Measurements from ENCODE around the gene DOCK4.

Gene DOCK4

GRCh38 chr7:112182749-112183148, 23.4 kb downstream of the DOCK4 start:
- H3F3A ChIP-seq (ENCODE audit: insufficient read depth): no peaks in the 10 kb centered on the region
- H3K36me3 ChIP-seq (ENCODE audit: low read length): no peaks in the 10 kb centered on the region
- no peaks in the 10 kb centered on the region for H3K79me2 ChIP-seq (ENCODE audit: insufficient read depth, low read length)
- no peaks in the 10 kb centered on the region for H3K27me3 ChIP-seq (ENCODE audit: low read length)
- H3K9ac ChIP-seq (ENCODE audit: low read length): no peak overlapping the region
- no peak for TF ChIP-seq EZH2phosphoT487 (conservative IDR thresholded peaks at IDR 0.05; ENCODE audit: low read length)
- no peak for TF ChIP-seq CTCF (IDR thresholded peaks at IDR 0.05; ENCODE audit: insufficient read depth, low read length, poor library complexity, severe bottlenecking)
- H3K27ac ChIP-seq (ENCODE audit: low read depth, low read length): no peak overlapping the region
- no peaks in the 10 kb centered on the region for H3K9me3 ChIP-seq (ENCODE audit: insufficient read depth, low read length)
- no peak overlapping the region for H2AFZ ChIP-seq (ENCODE audit: low read depth, low read length, severe bottlenecking)
- no peaks in the 10 kb centered on the region for H4K20me1 ChIP-seq (ENCODE audit: low read depth, low read length)
- H3K4me3 ChIP-seq (ENCODE audit: insufficient read depth, low read length, poor library complexity, severe bottlenecking): no peak overlapping the region
- no peak overlapping the region for H3K4me2 ChIP-seq (ENCODE audit: low read depth, low read length, poor library complexity, severe bottlenecking)
- no peaks in the 10 kb centered on the region for H3K9me2 ChIP-seq (replicated peaks; ENCODE audit: insufficient read depth, low read length)

- Histone ChIP-seq H3K36me3 (ENCODE audit: low read length) (no peaks in the 10 kb centered on the region), H2AFZ (ENCODE audit: low read depth, low read length, severe bottlenecking) (no peak overlapping the region), H3K27me3 (ENCODE audit: low read length) (no peaks in the 10 kb centered on the region), H3K79me2 (ENCODE audit: insufficient read depth, low read length) (no peaks in the 10 kb centered on the region), H3K4me3 (ENCODE audit: insufficient read depth, low read length, poor library complexity, severe bottlenecking) (no peak overlapping the region), H3K9me2 (replicated peaks; ENCODE audit: insufficient read depth, low read length) (no peaks in the 10 kb centered on the region), H3F3A (ENCODE audit: insufficient read depth) (no peaks in the 10 kb centered on the region), H3K9ac (ENCODE audit: low read length) (no peak overlapping the region), H3K27ac (ENCODE audit: low read depth, low read length) (no peak overlapping the region), H4K20me1 (ENCODE audit: low read depth, low read length) (no peaks in the 10 kb centered on the region), H3K4me2 (ENCODE audit: low read depth, low read length, poor library complexity, severe bottlenecking) (no peak overlapping the region), H3K9me3 (ENCODE audit: insufficient read depth, low read length) (no peaks in the 10 kb centered on the region)
- no peak for TF ChIP-seq EZH2phosphoT487 (conservative IDR thresholded peaks at IDR 0.05; ENCODE audit: low read length)
Observed at GRCh38 chr7:112180223-112180622, 26.0 kb downstream of the DOCK4 start.

- Histone ChIP-seq H4K20me1 (ENCODE audit: low read depth, low read length) (no peaks in the 10 kb centered on the region), H3K4me2 (ENCODE audit: low read depth, low read length, poor library complexity, severe bottlenecking) (no peak overlapping the region), H3K9ac (ENCODE audit: low read length) (no peak overlapping the region), H3K9me2 (replicated peaks; ENCODE audit: insufficient read depth, low read length) (no peaks in the 10 kb centered on the region), H3K9me3 (ENCODE audit: insufficient read depth, low read length) (no peaks in the 10 kb centered on the region), H3F3A (ENCODE audit: insufficient read depth) (no peaks in the 10 kb centered on the region), H2AFZ (ENCODE audit: low read depth, low read length, severe bottlenecking) (no peak overlapping the region), H3K4me3 (ENCODE audit: insufficient read depth, low read length, poor library complexity, severe bottlenecking) (no peak overlapping the region), H3K27me3 (ENCODE audit: low read length) (no peaks in the 10 kb centered on the region), H3K79me2 (ENCODE audit: insufficient read depth, low read length) (no peaks in the 10 kb centered on the region), H3K27ac (ENCODE audit: low read depth, low read length) (no peak overlapping the region), H3K36me3 (ENCODE audit: low read length) (no peaks in the 10 kb centered on the region)
- TF ChIP-seq EZH2phosphoT487 (conservative IDR thresholded peaks at IDR 0.05; ENCODE audit: low read length) (no peak), CTCF (IDR thresholded peaks at IDR 0.05; ENCODE audit: insufficient read depth, low read length, poor library complexity, severe bottlenecking) (no peak)
Observed at GRCh38 chr7:112176693-112177415, 29.3 kb downstream of the DOCK4 start.

GRCh38 chr7:112176241-112176640, 30.0 kb downstream of the DOCK4 start:
- no peaks in the 10 kb centered on the region for H3K36me3 ChIP-seq (ENCODE audit: low read length)

More at GRCh38 chr7:112176241-112176640, 30.0 kb downstream of the DOCK4 start:
- Histone ChIP-seq H3K9me3 (ENCODE audit: insufficient read depth, low read length) (no peaks in the 10 kb centered on the region), H2AFZ (ENCODE audit: low read depth, low read length, severe bottlenecking) (no peak overlapping the region), H3K27ac (ENCODE audit: low read depth, low read length) (no peak overlapping the region), H3K27me3 (ENCODE audit: low read length) (no peaks in the 10 kb centered on the region), H3K9me2 (replicated peaks; ENCODE audit: insufficient read depth, low read length) (no peaks in the 10 kb centered on the region), H3F3A (ENCODE audit: insufficient read depth) (no peaks in the 10 kb centered on the region), H4K20me1 (ENCODE audit: low read depth, low read length) (no peaks in the 10 kb centered on the region), H3K79me2 (ENCODE audit: insufficient read depth, low read length) (no peaks in the 10 kb centered on the region), H3K4me3 (ENCODE audit: insufficient read depth, low read length, poor library complexity, severe bottlenecking) (no peak overlapping the region), H3K4me2 (ENCODE audit: low read depth, low read length, poor library complexity, severe bottlenecking) (no peak overlapping the region), H3K9ac (ENCODE audit: low read length) (no peak overlapping the region)
- TF ChIP-seq EZH2phosphoT487 (conservative IDR thresholded peaks at IDR 0.05; ENCODE audit: low read length) (no peak), CTCF (IDR thresholded peaks at IDR 0.05; ENCODE audit: insufficient read depth, low read length, poor library complexity, severe bottlenecking) (no peak)
